ENCODE measurements around the gene ALLC.
"Not testable (repeated sequence)": the region's sequence is repeated elsewhere in the genome, so short reads cannot be mapped to it uniquely, and the experiment has no call there.

ALLC gene

GRCh38 chr2:3635171-3635974 is 22.6 kb upstream of the ALLC start:
- WGBS: 94% methylated on average over 29 of the region's 29 CpGs
- no peaks in the 10 kb centered on the region for H3K9me3 ChIP-seq (ENCODE audit: insufficient read depth, low read depth, low read length)
- no peak overlapping the region for H3K27ac ChIP-seq (ENCODE audit: low read depth, low read length)
- no peaks in the 10 kb centered on the region for H3K4me1 ChIP-seq (ENCODE audit: insufficient read depth, low read length)
- H3K27me3 ChIP-seq (ENCODE audit: insufficient read depth, low read length): no peaks in the 10 kb centered on the region
- no peak overlapping the region for H3K4me3 ChIP-seq (ENCODE audit: low read length)
- H3K36me3 ChIP-seq (ENCODE audit: insufficient read depth, low read length): no peaks in the 10 kb centered on the region
- no peak overlapping the region for H3K9ac ChIP-seq (ENCODE audit: low read depth, low read length)

- not testable (repeated sequence) for H3K9me3 ChIP-seq (ENCODE audit: insufficient read depth, low read depth, low read length); H3K9ac ChIP-seq (ENCODE audit: low read depth, low read length); H3K36me3 ChIP-seq (ENCODE audit: insufficient read depth, low read length); H3K27me3 ChIP-seq (ENCODE audit: insufficient read depth, low read length); H3K4me3 ChIP-seq (ENCODE audit: low read length); H3K4me1 ChIP-seq (ENCODE audit: insufficient read depth, low read length); H3K27ac ChIP-seq (ENCODE audit: low read depth, low read length)
- WGBS: 96% methylated on average over 16 of the region's 16 CpGs
Observed at GRCh38 chr2:3635975-3636327, 22.0 kb upstream of the ALLC start.

- H3K27ac ChIP-seq (ENCODE audit: low read depth, low read length): no peak overlapping the region
- H3K4me3 ChIP-seq (ENCODE audit: low read length): no peak overlapping the region
- 91% methylated on average over 12 of the region's 13 CpGs for WGBS
- no peaks in the 10 kb centered on the region for H3K27me3 ChIP-seq (ENCODE audit: insufficient read depth, low read length)
- H3K9me3 ChIP-seq (ENCODE audit: insufficient read depth, low read depth, low read length): no peaks in the 10 kb centered on the region
- H3K4me1 ChIP-seq (ENCODE audit: insufficient read depth, low read length): no peaks in the 10 kb centered on the region
- H3K36me3 ChIP-seq (ENCODE audit: insufficient read depth, low read length): no peaks in the 10 kb centered on the region
- H3K9ac ChIP-seq (ENCODE audit: low read depth, low read length): no peak overlapping the region
Observed at GRCh38 chr2:3636586-3637310, 21.3 kb upstream of the ALLC start.

- no peak overlapping the region for H3K4me3 ChIP-seq (ENCODE audit: low read length)
- no peaks in the 10 kb centered on the region for H3K9me3 ChIP-seq (ENCODE audit: insufficient read depth, low read depth, low read length)
- no peaks in the 10 kb centered on the region for H3K27me3 ChIP-seq (ENCODE audit: insufficient read depth, low read length)
- H3K36me3 ChIP-seq (ENCODE audit: insufficient read depth, low read length): no peaks in the 10 kb centered on the region
- no peak overlapping the region for H3K9ac ChIP-seq (ENCODE audit: low read depth, low read length)
- H3K27ac ChIP-seq (ENCODE audit: low read depth, low read length): no peak overlapping the region
- WGBS: 89% methylated on average over 11 of the region's 11 CpGs
- no peaks in the 10 kb centered on the region for H3K4me1 ChIP-seq (ENCODE audit: insufficient read depth, low read length)
Observed at GRCh38 chr2:3637311-3637675, 20.7 kb upstream of the ALLC start.

- WGBS: 96% methylated on average over 30 of the region's 30 CpGs
- Histone ChIP-seq H3K4me1 (ENCODE audit: insufficient read depth, low read length) (no peaks in the 10 kb centered on the region), H3K36me3 (ENCODE audit: insufficient read depth, low read length) (no peaks in the 10 kb centered on the region), H3K9ac (ENCODE audit: low read depth, low read length) (no peak overlapping the region), H3K9me3 (ENCODE audit: insufficient read depth, low read depth, low read length) (no peaks in the 10 kb centered on the region), H3K27me3 (ENCODE audit: insufficient read depth, low read length) (no peaks in the 10 kb centered on the region), H3K27ac (ENCODE audit: low read depth, low read length) (no peak overlapping the region), H3K4me3 (ENCODE audit: low read length) (no peak overlapping the region)
Observed at GRCh38 chr2:3637692-3638455, 20.1 kb upstream of the ALLC start.

- no peaks in the 10 kb centered on the region for H3K27me3 ChIP-seq (ENCODE audit: insufficient read depth, low read length)
- H3K9ac ChIP-seq (ENCODE audit: low read depth, low read length): no peak overlapping the region
- H3K9me3 ChIP-seq (ENCODE audit: insufficient read depth, low read depth, low read length): no peaks in the 10 kb centered on the region
- H3K4me1 ChIP-seq (ENCODE audit: insufficient read depth, low read length): no peaks in the 10 kb centered on the region
- H3K36me3 ChIP-seq (ENCODE audit: insufficient read depth, low read length): no peaks in the 10 kb centered on the region
- no peak overlapping the region for H3K27ac ChIP-seq (ENCODE audit: low read depth, low read length)
- H3K4me3 ChIP-seq (ENCODE audit: low read length): no peak overlapping the region
- WGBS: 85% methylated on average over 8 of the region's 8 CpGs
Observed at GRCh38 chr2:3638456-3638810, 19.6 kb upstream of the ALLC start.

- no peaks in the 10 kb centered on the region for H3K27me3 ChIP-seq (ENCODE audit: insufficient read depth, low read length)
- WGBS: 88% methylated on average over 10 of the region's 10 CpGs
- H3K9ac ChIP-seq (ENCODE audit: low read depth, low read length): no peak overlapping the region
- H3K9me3 ChIP-seq (ENCODE audit: insufficient read depth, low read depth, low read length): no peaks in the 10 kb centered on the region
- no peaks in the 10 kb centered on the region for H3K36me3 ChIP-seq (ENCODE audit: insufficient read depth, low read length)
- no peak overlapping the region for H3K4me3 ChIP-seq (ENCODE audit: low read length)
- H3K27ac ChIP-seq (ENCODE audit: low read depth, low read length): no peak overlapping the region
- no peaks in the 10 kb centered on the region for H3K4me1 ChIP-seq (ENCODE audit: insufficient read depth, low read length)
Observed at GRCh38 chr2:3639015-3639630, 18.9 kb upstream of the ALLC start.

- Histone ChIP-seq H3K9me3 (ENCODE audit: insufficient read depth, low read depth, low read length) (no peaks in the 10 kb centered on the region), H3K9ac (ENCODE audit: low read depth, low read length) (no peak overlapping the region), H3K4me3 (ENCODE audit: low read length) (no peak overlapping the region), H3K27me3 (ENCODE audit: insufficient read depth, low read length) (no peaks in the 10 kb centered on the region), H3K36me3 (ENCODE audit: insufficient read depth, low read length) (no peaks in the 10 kb centered on the region), H3K27ac (ENCODE audit: low read depth, low read length) (no peak overlapping the region), H3K4me1 (ENCODE audit: insufficient read depth, low read length) (no peaks in the 10 kb centered on the region)
- 90% methylated on average over 8 of the region's 8 CpGs for WGBS
Observed at GRCh38 chr2:3639653-3640052, 18.3 kb upstream of the ALLC start.

- WGBS: 92% methylated on average over 13 of the region's 13 CpGs
- Histone ChIP-seq H3K36me3 (ENCODE audit: insufficient read depth, low read length) (no peaks in the 10 kb centered on the region), H3K9me3 (ENCODE audit: insufficient read depth, low read depth, low read length) (no peaks in the 10 kb centered on the region), H3K4me3 (ENCODE audit: low read length) (no peak overlapping the region), H3K27me3 (ENCODE audit: insufficient read depth, low read length) (no peaks in the 10 kb centered on the region), H3K9ac (ENCODE audit: low read depth, low read length) (no peak overlapping the region), H3K4me1 (ENCODE audit: insufficient read depth, low read length) (no peaks in the 10 kb centered on the region), H3K27ac (ENCODE audit: low read depth, low read length) (no peak overlapping the region)
Observed at GRCh38 chr2:3641181-3641580, 16.8 kb upstream of the ALLC start.

GRCh38 chr2:3641841-3642421 is 16.1 kb upstream of the ALLC start:
- no peaks in the 10 kb centered on the region for H3K27me3 ChIP-seq (ENCODE audit: insufficient read depth, low read length)
- WGBS: 92% methylated on average over 26 of the region's 26 CpGs

More at GRCh38 chr2:3641841-3642421, 16.1 kb upstream of the ALLC start:
- no peak overlapping the region for H3K4me3 ChIP-seq (ENCODE audit: low read length)
- no peaks in the 10 kb centered on the region for H3K36me3 ChIP-seq (ENCODE audit: insufficient read depth, low read length)
- no peaks in the 10 kb centered on the region for H3K4me1 ChIP-seq (ENCODE audit: insufficient read depth, low read length)
- no peaks in the 10 kb centered on the region for H3K9me3 ChIP-seq (ENCODE audit: insufficient read depth, low read depth, low read length)
- no peak overlapping the region for H3K27ac ChIP-seq (ENCODE audit: low read depth, low read length)
- no peak overlapping the region for H3K9ac ChIP-seq (ENCODE audit: low read depth, low read length)
